NB4 (cell line): ENCODE results near the gene FCRL2.

Source experiments
- MAX ChIP-seq: IDR thresholded peaks from 2 replicates; pipeline ENCODE4 v1.6.1; 2011; ENCODE audit warnings: low read depth, low read length
- POLR2A ChIP-seq: IDR thresholded peaks from 2 replicates; pipeline ENCODE4 v1.6.1; 2011; ENCODE audit warnings: mild to moderate bottlenecking; ENCODE audit not compliant: insufficient read length; ENCODE audit errors: extremely low read depth
- TF ChIP-seq, protein P1 (sequence below): IDR thresholded peaks from one replicate; pipeline ENCODE4 v1.5.1; 2012; ENCODE audit warnings: low read depth, low read length

DNA sequence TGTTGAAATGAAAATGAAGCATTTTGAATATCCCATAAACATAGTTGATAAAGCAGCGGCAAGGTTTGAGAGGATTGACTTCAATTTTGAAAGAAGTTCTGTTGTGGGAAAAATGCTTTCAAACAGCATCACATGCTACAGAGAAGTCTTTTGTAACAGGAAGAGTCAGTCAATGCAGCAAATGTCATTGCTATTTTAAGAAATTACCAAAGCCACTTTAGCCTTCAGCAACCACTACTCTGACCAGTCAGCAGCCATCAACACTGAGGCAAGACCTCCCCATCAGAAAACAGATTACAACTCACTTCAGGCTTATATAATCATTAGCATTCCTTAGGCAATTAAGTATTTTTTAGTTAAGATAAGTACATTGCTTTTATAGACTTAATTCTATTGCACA lies 42.6 kb downstream of the FCRL2 start:
- TF ChIP-seq POLR2A (no peak), MAX (no peak)
- TF ChIP-seq, protein P1, sequence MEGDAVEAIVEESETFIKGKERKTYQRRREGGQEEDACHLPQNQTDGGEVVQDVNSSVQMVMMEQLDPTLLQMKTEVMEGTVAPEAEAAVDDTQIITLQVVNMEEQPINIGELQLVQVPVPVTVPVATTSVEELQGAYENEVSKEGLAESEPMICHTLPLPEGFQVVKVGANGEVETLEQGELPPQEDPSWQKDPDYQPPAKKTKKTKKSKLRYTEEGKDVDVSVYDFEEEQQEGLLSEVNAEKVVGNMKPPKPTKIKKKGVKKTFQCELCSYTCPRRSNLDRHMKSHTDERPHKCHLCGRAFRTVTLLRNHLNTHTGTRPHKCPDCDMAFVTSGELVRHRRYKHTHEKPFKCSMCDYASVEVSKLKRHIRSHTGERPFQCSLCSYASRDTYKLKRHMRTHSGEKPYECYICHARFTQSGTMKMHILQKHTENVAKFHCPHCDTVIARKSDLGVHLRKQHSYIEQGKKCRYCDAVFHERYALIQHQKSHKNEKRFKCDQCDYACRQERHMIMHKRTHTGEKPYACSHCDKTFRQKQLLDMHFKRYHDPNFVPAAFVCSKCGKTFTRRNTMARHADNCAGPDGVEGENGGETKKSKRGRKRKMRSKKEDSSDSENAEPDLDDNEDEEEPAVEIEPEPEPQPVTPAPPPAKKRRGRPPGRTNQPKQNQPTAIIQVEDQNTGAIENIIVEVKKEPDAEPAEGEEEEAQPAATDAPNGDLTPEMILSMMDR = no peak
